Activated naive CD8-positive, alpha-beta T cell treated with anti-CD3 and anti-CD28 coated beads, Interleukin-2, amount 50 U/mL, for 16 hours (primary cell): Measurements from ENCODE around the gene SLCO2A1.

Experiments used
- DNase-seq: peaks from one replicate; pipeline ENCODE4 v3.0.0-alpha.2; 2020; ENCODE audit warnings: low read depth, low spot score

SLCO2A1 gene

DNA sequence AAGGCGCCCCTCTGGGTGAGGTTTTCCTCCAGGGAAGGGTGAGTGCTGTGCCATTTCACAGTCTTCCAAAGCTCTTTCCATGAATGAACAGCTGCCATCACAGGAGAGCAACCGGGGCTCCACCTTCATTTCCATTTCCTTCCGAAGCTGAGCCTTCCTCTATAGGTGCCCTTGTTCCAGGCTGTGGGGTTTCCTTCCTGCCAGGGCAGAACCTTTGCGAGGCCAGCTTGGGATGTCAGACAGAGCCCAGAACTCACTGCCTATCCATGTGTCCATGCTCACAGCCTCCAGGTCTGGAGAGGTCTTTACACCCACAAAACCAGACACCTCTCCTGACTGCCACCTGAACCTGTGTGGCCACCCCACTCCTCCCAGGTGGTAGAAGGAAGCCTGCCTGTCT, 49.2 kb downstream of the SLCO2A1 start:
- no peak for DNase-seq

DNA sequence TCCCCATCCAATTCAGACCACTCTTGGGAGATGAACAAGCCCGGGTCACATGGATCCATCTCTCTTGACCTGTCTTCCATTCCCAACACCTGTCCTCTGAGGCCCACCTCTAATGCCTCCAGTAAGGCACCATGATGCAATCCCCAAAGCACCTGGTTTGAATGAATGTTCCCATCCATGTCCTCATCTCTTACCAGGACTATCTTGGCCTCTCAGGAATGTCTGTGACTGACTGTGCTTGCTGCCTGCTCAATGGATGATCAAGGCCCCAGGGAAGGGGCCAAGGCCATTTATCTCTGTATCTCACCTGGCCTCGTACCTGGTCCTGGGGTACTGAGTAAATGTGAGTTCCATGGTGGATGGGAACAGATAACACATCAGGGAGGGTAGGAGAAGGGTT, 49.7 kb downstream of the SLCO2A1 start:
- no peak for DNase-seq

DNA sequence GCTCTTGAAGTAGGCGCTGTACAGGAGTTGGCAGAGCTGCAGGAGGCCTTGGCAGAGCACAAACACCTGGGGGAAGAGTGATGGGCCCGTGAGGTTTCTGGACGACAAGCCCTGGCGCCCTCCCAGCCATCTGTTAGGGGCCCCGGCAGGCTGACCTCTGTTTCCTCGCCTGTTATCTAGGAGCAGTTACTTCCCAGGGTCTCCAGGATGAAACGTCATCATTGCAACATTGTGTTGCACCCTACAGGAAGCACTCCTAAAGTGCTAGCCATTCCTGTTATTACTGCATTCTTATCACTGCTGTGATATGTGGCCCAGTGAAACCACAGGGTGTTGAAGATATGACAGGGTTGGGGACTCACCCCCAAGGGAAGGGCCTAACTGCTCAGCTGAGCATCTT, 50.2 kb downstream of the SLCO2A1 start:
- DNase-seq: no peak

DNA sequence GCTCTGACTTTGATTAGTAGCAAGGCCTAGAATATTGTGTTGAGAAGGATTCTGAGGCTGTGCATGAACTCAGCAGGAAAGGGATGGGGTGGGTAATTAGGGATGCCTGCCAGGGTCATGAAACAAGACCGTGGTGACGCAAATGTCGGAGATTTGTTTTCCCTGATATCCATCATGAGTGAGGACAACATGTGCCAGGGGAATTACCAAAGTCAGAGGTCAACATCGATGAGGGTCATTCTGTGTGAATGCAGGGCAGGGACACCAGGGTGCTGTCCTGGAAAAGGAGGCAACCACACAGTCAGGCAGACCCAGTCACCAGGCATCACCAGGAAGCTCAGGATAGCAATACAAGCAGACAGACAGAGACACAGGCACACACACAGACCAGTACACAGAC, 52.2 kb downstream of the SLCO2A1 start:
- DNase-seq: no peak

DNA sequence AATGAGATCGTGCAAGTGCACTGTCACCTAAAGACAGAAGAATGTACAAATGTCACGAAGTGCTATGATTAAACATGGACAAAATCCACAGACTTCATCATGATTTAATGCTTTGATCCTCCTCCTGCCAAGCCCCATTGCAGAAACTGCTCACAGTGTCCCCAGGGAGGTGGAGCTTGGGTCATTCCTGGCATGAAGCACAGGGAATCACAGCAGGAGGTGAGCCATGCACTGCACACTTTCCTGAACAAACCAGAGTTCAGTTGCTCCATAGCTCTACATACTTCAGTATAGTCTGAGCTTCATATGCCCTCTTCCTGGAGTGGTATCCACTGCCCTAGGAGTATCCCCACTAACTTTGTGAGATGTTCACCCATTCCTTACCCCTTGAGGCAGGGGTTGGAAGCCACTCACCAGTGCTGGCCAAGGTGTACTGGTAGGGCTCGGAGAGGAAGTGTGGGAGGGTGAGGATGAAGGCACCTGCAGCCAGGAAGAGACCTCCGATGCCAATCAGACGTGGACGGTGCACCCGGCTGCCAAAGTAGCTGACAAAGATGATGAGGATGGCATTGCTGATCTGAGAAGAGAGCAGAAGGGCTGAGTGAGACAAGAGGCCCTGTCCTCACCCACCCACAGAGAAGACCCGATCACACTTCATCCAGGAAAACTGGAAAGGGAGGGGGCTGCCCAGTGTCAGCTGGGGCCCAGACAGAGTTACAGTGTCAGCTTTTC, 56.3 kb downstream of the SLCO2A1 start:
- no peak for DNase-seq

DNA sequence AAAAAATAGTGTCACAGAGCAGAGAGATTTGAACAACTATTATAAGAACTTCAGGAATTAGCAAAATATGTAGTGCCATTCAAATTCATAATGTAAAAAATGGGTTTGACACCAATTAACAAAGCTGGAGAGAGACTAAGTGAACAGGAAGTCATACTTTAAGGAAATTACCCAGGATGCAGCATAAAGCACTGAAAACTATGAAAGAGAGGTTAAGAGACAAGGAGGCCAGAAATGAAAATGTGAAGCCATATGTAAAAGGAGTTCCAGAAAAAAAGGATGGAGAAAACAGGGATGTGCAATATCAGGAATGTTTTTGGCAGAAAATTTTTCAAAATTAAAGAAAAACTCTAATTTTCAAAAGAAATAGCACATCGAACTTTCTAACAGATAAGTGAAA, 57.6 kb downstream of the SLCO2A1 start:
- DNase-seq: no peak

DNA sequence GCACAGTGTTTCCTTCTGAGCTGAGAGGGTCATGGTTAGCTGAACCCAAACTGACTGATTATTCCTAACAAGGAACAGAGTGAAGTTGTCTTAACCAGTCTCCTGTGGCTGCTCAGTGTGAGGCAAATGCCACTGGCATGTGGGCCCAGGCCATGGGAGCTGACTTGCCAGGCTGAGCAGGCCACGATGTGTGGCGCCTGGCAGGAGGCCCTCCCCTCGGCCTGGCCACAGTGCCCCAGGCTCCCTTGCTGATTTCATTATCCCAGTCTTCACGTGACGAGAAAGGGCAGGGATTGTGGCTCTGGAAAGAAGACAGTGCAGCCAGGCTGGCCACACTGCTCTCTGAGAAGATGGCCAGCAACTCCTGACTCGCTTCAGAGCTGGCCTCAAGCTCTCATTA, 58.8 kb downstream of the SLCO2A1 start:
- DNase-seq: no peak

DNA sequence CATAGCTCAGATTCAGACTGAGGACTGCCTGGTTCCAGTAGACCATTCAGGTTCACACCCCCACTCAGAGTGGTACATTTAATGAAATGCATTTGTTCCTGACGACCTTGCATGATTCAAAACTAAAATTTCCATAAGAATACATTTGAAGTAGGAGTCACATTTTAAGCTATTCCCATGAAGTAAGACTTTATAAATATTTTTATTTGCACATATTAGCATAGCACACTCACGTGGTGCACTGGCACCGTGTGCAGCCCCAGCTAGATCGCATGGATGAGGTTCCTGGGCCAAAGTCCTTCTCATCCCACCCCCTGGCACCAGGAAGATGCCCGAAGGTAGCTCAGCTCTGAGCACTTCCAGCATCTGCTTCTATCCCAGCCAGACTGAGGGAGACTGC, 59.4 kb downstream of the SLCO2A1 start:
- no peak for DNase-seq

DNA sequence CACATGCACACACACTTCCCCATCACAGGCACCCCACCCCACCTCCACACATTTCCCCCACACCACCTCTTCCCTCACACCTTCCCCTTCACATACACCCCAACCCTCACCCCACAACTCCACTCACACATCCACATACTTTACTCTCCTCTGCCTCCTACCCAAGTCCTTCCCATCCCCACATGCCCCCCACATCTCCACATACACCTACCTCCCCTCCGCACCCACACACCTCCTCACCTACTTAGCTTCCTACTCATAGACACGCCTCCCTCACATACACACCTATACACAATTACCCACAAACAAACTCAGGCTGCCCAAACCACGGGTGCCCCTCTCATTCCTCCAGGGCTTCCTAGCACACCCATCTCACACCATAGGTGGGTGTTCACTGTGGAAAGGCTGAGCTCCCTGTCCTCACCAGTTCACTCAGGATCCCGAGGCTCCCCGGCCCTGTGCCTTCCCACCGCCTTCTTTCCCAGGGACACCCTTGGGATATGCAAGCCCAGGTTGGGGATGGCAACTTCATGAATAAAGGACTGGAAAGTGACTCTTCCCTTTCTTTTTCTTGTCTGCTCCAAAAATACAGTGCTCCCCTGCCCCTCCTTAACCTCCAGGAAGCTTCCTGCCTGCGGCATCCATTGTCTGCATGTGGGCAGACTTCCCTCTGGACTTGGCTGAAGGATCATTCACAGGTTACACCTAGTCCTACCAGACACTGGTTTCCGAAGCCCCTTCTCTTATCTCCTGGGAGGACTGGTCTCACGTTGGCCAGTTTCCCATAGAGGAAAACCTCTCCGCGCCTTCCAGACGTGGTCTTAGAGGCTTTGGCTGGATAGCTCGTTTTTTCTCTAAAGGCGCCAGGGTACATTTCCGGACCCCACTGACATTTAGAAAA, 61.5 kb downstream of the SLCO2A1 start:
- DNase-seq: no peak

DNA sequence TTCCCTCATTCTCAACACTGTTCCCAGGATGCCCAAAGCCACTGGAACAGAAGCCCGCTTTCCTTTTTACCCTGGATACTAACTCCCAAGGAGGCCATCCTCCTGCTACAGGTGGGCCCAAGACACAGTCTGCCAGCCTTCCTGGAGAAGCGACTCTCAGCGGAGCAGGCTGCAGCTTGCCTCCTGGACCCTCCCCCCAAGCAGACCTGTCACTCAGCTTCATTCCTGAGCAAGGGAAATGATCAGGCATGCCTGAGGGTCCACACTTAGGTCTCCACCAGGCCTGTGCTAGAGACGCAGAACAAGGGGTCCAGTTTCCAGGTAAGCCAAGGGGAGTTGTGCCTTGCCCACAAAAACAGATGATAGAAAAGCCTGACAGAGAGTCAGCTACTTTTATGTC, 62.8 kb downstream of the SLCO2A1 start:
- DNase-seq: no peak

DNA sequence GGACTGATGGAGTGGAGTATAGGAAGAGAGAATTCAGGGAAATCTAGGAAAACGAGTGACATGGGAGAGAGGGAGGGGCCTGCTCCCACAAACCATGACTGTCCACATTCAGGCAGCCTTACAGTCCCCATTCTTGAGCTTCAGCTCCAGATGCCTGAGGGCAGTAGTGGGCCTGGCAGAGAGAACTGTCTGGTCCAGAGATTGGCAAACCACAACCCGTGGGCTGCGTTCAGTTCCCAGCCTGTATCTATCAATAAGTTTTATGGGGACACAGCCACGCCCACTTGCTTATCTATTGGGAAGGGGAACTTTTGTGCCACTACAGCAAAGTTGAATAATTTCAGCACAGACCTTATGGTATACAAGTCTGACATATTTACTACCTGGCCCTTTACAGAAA, 63.8 kb downstream of the SLCO2A1 start:
- no peak for DNase-seq

DNA sequence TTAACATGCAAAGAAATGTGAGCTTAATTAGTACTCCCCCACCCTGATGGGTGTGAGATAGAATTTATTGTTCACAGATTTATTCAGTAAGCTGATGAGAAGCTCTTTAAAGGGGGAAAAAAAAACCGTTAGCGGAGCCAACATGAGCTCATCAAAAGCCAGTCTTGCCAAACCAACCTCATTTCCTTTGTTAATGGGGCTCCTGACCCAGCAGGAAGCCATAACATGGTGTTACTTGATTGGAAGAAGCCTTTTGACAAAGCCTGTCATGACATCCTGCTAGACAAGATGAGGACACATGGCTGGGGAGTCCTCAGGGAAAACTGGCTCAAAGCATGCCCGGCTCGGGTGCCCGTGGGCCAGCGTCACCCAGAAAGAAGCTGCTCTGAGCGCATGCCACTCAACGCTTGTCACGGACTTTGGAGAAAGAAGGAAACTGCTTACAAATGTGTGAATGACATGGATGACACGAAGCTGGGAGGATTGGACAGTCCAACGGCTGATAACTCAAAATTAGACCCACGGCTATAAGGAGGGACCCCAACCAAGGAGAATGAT, 64.6 kb downstream of the SLCO2A1 start:
- no peak for DNase-seq

DNA sequence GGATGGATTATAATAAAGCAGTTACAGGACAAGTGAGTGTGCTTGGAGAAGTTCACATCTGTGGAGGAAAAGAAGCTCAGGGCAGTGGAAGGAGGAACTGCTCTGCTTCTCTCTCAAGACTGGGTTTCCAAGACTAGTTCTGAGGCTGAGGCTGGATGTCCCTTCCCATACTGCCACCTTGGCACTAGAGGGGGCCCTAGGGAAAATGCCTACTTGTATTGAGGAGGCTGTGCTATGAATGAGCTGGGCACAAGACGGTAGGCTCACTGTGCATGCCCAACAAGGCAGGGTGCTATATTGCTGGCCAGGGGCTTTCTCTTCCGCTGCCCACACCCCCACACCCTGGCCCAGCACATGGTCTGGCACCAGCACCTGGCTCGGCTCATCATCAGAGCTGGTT, 65.2 kb downstream of the SLCO2A1 start:
- no peak for DNase-seq

DNA sequence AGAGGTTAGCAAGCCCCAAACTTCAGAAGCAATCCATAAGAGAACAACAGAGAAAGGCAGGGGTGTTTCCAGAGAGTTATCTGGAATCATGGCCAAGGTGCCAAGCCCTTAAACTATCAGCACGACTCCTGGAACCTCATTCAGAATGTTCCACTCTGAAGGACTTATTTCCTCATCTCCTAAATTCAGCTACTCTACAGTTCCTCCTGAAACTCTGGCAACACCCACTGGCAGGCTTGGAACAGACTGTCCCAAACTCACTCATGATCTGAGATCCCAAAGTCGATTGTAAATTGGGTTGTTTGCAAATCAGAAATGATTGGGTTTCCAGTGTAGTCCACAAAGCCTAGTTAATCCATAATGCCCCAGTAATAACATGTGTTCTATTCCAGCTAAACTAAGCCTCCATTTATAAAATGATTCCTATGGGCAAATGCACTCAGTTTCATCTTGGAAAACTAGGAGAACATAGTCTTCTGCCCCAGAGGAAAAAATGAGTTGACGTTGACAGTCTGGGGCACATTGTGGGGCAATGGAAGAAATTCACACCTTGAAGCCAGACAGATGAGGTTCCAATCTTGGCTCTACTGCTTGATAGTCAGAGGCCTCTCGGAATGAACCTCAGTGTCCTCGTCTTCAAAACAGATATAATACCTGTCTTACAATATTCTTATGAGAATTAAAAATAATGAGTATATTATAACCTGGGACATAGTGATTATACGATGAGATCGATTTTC, 65.9 kb downstream of the SLCO2A1 start:
- DNase-seq: no peak

DNA sequence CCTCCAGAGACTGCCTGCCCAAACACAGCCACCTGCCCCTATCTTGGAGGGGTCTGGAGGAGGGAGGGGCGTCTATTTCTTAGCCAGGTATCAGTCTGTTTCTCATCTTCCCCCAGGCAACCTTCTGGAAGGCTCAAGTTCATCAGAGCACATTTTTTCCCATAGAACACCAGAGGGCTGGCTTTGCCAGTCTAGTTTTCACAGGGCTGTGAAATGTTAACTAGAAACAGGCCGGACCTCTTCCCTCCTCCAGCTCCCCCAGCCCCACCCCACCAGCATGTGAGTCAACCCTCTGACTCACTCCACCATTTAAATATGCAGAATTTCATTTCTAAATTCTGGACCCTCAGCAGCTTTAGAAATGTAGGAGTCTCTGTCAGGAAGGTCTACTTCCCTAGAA, 66.9 kb downstream of the SLCO2A1 start:
- no peak for DNase-seq

DNA sequence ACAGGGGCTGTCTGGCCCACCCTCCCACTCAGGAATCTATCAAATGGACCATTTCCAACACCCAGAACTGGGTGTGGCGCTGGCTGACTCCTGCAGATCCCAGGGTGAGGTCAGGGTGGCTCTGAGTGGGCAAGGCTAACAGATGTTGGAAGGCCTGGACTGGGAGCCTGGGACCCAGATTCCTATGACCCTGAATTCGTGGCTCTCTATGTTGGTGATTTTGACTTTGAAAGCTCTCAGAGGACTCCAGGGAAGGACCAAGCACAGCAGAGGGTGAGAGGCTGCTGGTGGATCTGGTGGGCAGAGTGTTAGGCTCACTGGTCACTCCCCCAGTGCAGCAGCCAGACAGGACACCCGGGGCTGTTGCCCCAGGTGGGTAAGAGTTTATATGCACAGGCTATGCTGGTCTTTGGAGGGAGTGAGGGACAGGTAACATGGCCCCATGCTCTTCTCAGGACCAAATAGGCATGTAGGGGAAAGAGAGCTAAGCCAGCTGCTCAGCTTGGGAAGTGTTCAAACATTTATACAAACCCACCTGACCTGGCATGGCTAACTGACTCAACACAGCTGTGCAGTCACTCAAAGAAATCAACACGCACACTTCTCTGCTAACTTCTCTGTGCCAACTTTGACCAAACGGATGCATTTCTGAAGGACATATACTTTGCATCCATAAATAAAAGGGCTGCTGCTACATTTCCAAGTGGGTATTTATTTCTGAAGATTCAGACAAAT, 71.5 kb downstream of the SLCO2A1 start:
- DNase-seq: no peak

DNA sequence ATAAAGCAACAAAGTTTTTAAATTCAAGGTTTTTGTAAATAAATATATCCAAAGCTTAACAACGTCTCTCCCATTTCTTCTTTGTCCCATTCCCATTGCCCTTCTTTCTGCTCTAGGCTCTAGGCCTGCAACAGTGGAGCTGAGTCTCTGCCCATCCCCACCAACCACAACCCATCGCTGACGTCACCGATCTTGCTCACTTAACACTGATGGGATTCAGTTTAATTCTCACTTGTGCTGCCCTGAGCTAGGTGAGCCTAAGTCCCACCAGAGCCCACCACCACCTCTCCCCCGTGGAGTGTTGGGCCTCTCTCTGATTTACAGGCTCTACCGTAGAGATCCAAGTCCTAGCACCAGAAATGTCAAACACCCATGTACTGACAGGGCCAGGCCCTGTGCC, 72.7 kb downstream of the SLCO2A1 start:
- DNase-seq: no peak

DNA sequence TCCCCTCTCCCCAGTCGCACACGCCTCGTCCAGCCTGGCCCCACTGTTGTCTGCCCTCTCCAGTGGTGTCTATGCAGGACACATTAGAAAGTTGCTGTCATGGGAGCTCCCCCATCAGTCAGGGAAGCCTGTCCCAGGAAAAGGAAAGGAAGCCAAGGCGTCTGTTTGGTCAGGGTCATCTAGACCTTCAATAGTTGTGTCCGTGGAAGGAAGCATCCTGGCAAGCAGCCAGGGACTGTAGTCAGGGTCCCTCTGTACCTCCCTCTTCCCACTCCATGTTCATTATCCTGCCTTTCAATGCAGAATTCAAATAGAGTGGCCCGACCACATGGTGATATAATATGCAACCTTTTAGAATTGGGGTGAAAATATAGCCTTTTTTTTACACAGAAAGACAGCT, 73.4 kb downstream of the SLCO2A1 start:
- no peak for DNase-seq

DNA sequence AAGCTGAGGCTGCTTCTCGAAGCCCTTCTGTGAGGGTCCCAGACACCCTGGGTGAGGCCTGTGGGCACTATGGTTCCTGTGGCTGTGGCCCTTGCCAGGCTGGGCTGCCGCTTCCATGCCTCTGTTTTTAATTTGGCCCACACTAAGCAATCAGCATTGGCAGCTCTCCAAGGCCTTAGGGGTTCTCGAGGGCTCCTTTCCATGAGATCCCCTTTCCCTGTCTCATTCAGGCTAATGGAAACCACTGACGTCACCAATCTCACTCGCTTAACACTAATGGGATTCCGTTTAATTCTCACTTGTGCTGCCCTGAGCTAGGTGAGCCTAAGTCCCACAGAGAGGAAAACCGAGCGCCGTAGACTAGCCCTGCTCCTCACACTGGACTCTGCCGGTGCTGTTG, 73.8 kb downstream of the SLCO2A1 start:
- DNase-seq: no peak

DNA sequence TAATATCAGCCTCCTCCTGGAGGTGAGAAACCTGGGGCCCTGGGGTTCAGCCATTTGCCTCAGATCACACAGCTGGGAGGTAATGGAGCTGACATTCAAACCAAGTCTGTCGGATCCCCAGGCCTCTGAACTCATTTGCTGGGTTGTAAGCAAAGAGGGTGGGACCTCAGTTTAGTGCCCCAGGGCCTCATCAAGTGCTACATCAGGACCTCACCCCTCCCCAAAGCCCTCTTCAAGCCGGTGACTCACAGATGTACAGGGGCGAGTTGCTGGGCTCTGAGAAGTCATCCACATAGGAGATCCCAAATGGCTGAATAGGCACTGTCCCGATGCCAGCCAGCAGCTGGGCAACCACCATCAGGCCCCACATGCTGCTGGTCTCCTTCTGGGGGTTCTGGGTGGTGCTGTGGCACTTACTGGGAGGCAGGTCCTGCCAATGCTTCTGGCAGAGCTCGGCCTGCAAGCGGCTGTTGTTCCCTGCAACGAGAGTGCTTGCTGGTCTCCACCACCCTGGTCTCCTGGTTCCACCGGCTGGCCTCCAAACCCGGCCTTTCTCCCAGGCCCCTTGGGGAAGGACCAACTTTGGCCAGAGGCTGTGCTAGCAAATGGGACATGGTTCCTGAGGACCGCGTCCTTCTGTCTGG, 74.9 kb downstream of the SLCO2A1 start:
- DNase-seq: no peak

DNA sequence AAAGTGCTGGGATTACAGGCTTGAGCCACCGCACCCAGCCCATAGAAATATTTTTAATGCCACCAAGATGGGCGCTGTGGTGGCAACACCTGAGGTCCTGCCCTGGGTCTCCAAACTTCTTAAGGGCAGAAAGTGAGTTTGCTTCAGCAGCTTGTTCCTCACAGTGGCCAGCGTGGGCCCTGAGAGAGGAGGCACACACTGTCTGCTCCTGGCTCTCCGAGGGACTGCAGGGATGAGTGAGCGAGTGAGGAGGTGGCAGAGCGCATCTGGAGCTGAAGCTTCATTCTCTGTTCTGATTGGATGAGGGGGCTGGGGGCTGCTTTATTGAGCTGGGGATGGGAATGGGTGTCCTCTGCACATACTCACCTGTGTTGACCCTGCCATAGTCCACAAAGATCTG, 76.4 kb downstream of the SLCO2A1 start:
- no peak for DNase-seq
